Neural progenitor cell (in vitro differentiated cells): Measurements from ENCODE around the gene COL4A5. TPM values are rescaled to one million over a fixed set of nuclear protein-coding genes. Genes with fewer than 3 reads are reported as not detected.

Experiments used
- DNase-seq: peaks from one replicate; pipeline ENCODE4 v3.0.0-alpha.2; 2016; ENCODE audit warnings: low spot score
- H2AFZ ChIP-seq: fragments of 200-600 bp; sonication (generic); replicated peaks from 2 replicates; pipeline ENCODE4 v1.6.1; 2016; ENCODE audit warnings: antibody characterized with exemption
- H3F3A ChIP-seq: fragments of 200-600 bp; sonication (generic); 2 replicates; pipeline ENCODE4 v1.6.1; 2016; ENCODE audit warnings: antibody characterized with exemption, low read depth
- H3K27ac ChIP-seq: fragments of 200-600 bp; sonication (generic); 2 replicates; pipeline ENCODE4 v1.5.1; 2016; ENCODE audit warnings: mild to moderate bottlenecking
- H3K27me3 ChIP-seq: fragments of 200-600 bp; sonication (generic); 2 replicates; pipeline ENCODE4 v1.6.1; 2016; ENCODE audit warnings: mild to moderate bottlenecking, moderate library complexity
- H3K36me3 ChIP-seq: fragments of 200-600 bp; sonication (generic); 2 replicates; pipeline ENCODE4 v1.5.1; 2016
- H3K4me1 ChIP-seq: fragments of 200-600 bp; sonication (generic); 2 replicates; pipeline ENCODE4 v1.6.1; 2016; ENCODE audit warnings: mixed run types
- H3K4me2 ChIP-seq: fragments of 200-600 bp; sonication (generic); 2 replicates; pipeline ENCODE4 v1.6.1; 2016
- H3K4me3 ChIP-seq: fragments of 200-600 bp; sonication (generic); 2 replicates; pipeline ENCODE4 v1.5.1; 2016
- H3K79me2 ChIP-seq: fragments of 200-600 bp; sonication (generic); 2 replicates; pipeline ENCODE4 v1.6.1; 2016; ENCODE audit warnings: low read depth
- H3K9ac ChIP-seq: fragments of 200-600 bp; sonication (generic); 2 replicates; pipeline ENCODE4 v1.6.1; 2016
- H3K9me3 ChIP-seq: fragments of 200-600 bp; sonication (generic); 2 replicates; pipeline ENCODE4 v1.5.1; 2016; ENCODE audit warnings: low read depth
- H4K20me1 ChIP-seq: fragments of 200-600 bp; sonication (generic); 2 replicates; pipeline ENCODE4 v1.6.1; 2016; ENCODE audit warnings: low read depth
- H3K27ac Mint-ChIP-seq: 3 replicates; pipeline ENCODE4 v1.8.0; 2021; ENCODE audit warnings: mixed read lengths
- H3K27me3 Mint-ChIP-seq: 2 replicates; pipeline ENCODE4 v1.8.0; 2022; ENCODE audit warnings: low read depth, mild to moderate bottlenecking, inconsistent platforms, moderate library complexity, mixed read lengths; ENCODE audit not compliant: insufficient read depth
- H3K36me3 Mint-ChIP-seq: 3 replicates; pipeline ENCODE4 v1.8.0; 2021; ENCODE audit warnings: mixed read lengths
- H3K4me1 Mint-ChIP-seq: 3 replicates; pipeline ENCODE4 v1.8.0; 2021; ENCODE audit warnings: mixed read lengths
- H3K4me3 Mint-ChIP-seq: 3 replicates; pipeline ENCODE4 v1.8.0; 2021; ENCODE audit warnings: mild to moderate bottlenecking, moderate library complexity, mixed read lengths
- H3K9me3 Mint-ChIP-seq: 3 replicates; pipeline ENCODE4 v1.8.0; 2020; ENCODE audit warnings: mixed read lengths
- CTCF ChIP-seq: fragments of 200-600 bp; sonication (generic); IDR thresholded peaks from 2 replicates; pipeline ENCODE4 v1.5.1; 2017; ENCODE audit warnings: antibody characterized with exemption, mild to moderate bottlenecking
- EZH2 ChIP-seq: fragments of 200-600 bp; sonication (generic); IDR thresholded peaks from 2 replicates; pipeline ENCODE4 v1.6.1; 2017; ENCODE audit warnings: antibody characterized with exemption, mild to moderate bottlenecking, moderate library complexity
- EZH2phosphoT487 ChIP-seq: fragments of 200-600 bp; sonication (generic); IDR thresholded peaks from 2 replicates; pipeline ENCODE4 v1.6.1; 2017; ENCODE audit warnings: antibody characterized with exemption
- total RNA-seq: library from RNA; depleted of rRNA; stranded (reverse); fragments of >200 nt; gene quantifications from 2 replicates; pipeline ENCODE4 v1.2.3, GENCODE V29; 2015; ENCODE audit warnings: low replicate concordance

The COL4A5 gene
- total RNA-seq, 1 donor from 2014 or later: 115 TPM

GRCh38 chrX:108601276-108601675 is 161.6 kb downstream of the COL4A5 start:
- Mint-ChIP-seq H3K4me1 (no peaks in the 10 kb centered on the region), H3K9me3 (no peaks in the 10 kb centered on the region), H3K27ac (no peak overlapping the region), H3K27me3 (no peaks in the 10 kb centered on the region), H3K4me3 (no peak overlapping the region), H3K36me3 (peaks cover 57% of the 10 kb centered on the region)
- TF ChIP-seq EZH2phosphoT487 (no peak), EZH2 (no peak), CTCF (no peak)
- no peaks in the 10 kb centered on the region for H3K79me2 ChIP-seq
- no peaks in the 10 kb centered on the region for H3F3A ChIP-seq
- H3K27me3 ChIP-seq: no peaks in the 10 kb centered on the region
- no peak overlapping the region for H3K9ac ChIP-seq
- H3K9me3 ChIP-seq: no peaks in the 10 kb centered on the region
- no peak overlapping the region for H3K27ac ChIP-seq
- peaks cover 11% of the 10 kb centered on the region for H3K36me3 ChIP-seq
- H3K4me3 ChIP-seq: no peak overlapping the region
- no peaks in the 10 kb centered on the region for H4K20me1 ChIP-seq
- no peak overlapping the region for H2AFZ ChIP-seq
- no peak overlapping the region for H3K4me2 ChIP-seq
- H3K4me1 ChIP-seq: no peaks in the 10 kb centered on the region
- no peak for DNase-seq

- H3K27ac ChIP-seq: no peak overlapping the region
- no peak overlapping the region for H3K9ac ChIP-seq
- Mint-ChIP-seq H3K27me3 (no peaks in the 10 kb centered on the region), H3K4me1 (no peaks in the 10 kb centered on the region), H3K27ac (no peak overlapping the region), H3K4me3 (no peak overlapping the region), H3K9me3 (no peaks in the 10 kb centered on the region), H3K36me3 (peaks cover 45% of the 10 kb centered on the region)
- no peak overlapping the region for H3K4me2 ChIP-seq
- no peak for TF ChIP-seq CTCF
- no peak overlapping the region for H3K4me3 ChIP-seq
- no peaks in the 10 kb centered on the region for H4K20me1 ChIP-seq
- H2AFZ ChIP-seq: no peak overlapping the region
- no peaks in the 10 kb centered on the region for H3K27me3 ChIP-seq
- no peaks in the 10 kb centered on the region for H3F3A ChIP-seq
- peaks cover 9% of the 10 kb centered on the region for H3K36me3 ChIP-seq
- DNase-seq: no peak
- H3K4me1 ChIP-seq: no peaks in the 10 kb centered on the region
- no peaks in the 10 kb centered on the region for H3K79me2 ChIP-seq
- H3K9me3 ChIP-seq: no peaks in the 10 kb centered on the region
These were observed 170.5 kb downstream of the COL4A5 start for GRCh38 chrX:108610141-108610540.

GRCh38 chrX:108614616-108615015 is 175.0 kb downstream of the COL4A5 start:
- no peaks in the 10 kb centered on the region for H3K36me3 ChIP-seq
- H3K27ac ChIP-seq: no peak overlapping the region
- H3K4me1 ChIP-seq: no peaks in the 10 kb centered on the region
- H3K27me3 Mint-ChIP-seq: no peaks in the 10 kb centered on the region
- H3K9me3 ChIP-seq: no peaks in the 10 kb centered on the region
- no peak overlapping the region for H3K4me3 ChIP-seq
- H3K9ac ChIP-seq: no peak overlapping the region
- peaks cover 32% of the 10 kb centered on the region for H3K36me3 Mint-ChIP-seq
- DNase-seq: no peak
- no peaks in the 10 kb centered on the region for H3K27me3 ChIP-seq
- no peaks in the 10 kb centered on the region for H3K4me1 Mint-ChIP-seq
- TF ChIP-seq CTCF (no peak), EZH2phosphoT487 (no peak), EZH2 (no peak)
- H3K4me2 ChIP-seq: no peak overlapping the region
- no peak overlapping the region for H2AFZ ChIP-seq
- H3F3A ChIP-seq: no peaks in the 10 kb centered on the region
- H4K20me1 ChIP-seq: no peaks in the 10 kb centered on the region
- H3K27ac Mint-ChIP-seq: no peak overlapping the region
- no peaks in the 10 kb centered on the region for H3K79me2 ChIP-seq
- H3K9me3 Mint-ChIP-seq: no peaks in the 10 kb centered on the region
- H3K4me3 Mint-ChIP-seq: no peak overlapping the region

- Histone ChIP-seq H3K79me2 (no peaks in the 10 kb centered on the region), H3K4me3 (no peak overlapping the region), H3K9me3 (peaks cover 12% of the 10 kb centered on the region), H3F3A (no peaks in the 10 kb centered on the region), H3K9ac (no peak overlapping the region), H3K27me3 (no peaks in the 10 kb centered on the region), H3K36me3 (peaks cover 9% of the 10 kb centered on the region), H4K20me1 (no peaks in the 10 kb centered on the region), H3K4me1 (no peaks in the 10 kb centered on the region), H3K27ac (no peak overlapping the region), H2AFZ (no peak overlapping the region), H3K4me2 (no peak overlapping the region)
- no peak overlapping the region for H3K27ac Mint-ChIP-seq
- H3K4me3 Mint-ChIP-seq: no peak overlapping the region
- H3K27me3 Mint-ChIP-seq: peaks cover 9% of the 10 kb centered on the region
- no peak for TF ChIP-seq EZH2
- TF ChIP-seq CTCF: no peak
- TF ChIP-seq EZH2phosphoT487: no peak
- no peaks in the 10 kb centered on the region for H3K4me1 Mint-ChIP-seq
- DNase-seq: no peak
- H3K9me3 Mint-ChIP-seq: peaks cover 82% of the 10 kb centered on the region
- H3K36me3 Mint-ChIP-seq: peaks cover 80% of the 10 kb centered on the region
These were observed 201.2 kb downstream of the COL4A5 start for GRCh38 chrX:108640817-108641216.
